Lower lobe of right lung (tissue), 2 donors: ENCODE measurements around the gene FMNL3. TPM values are rescaled to one million over a fixed set of nuclear protein-coding genes. Genes with fewer than 3 reads are reported as not detected.

Experiments used
- ATAC-seq, 2 donors: fragments of 200-7000 bp; cut with Tn5 transposase; one replicate each; pipeline ENCODE4 v1.9.1; 2020 to 2022; ENCODE audit warnings: mild to moderate bottlenecking in 2 of 2, moderate library complexity in 2 of 2
- DNase-seq: peaks from one replicate; pipeline ENCODE4 v3.0.0-alpha.2; 2020
- H3K27ac ChIP-seq: fragments of 200-600 bp; one replicate; pipeline ENCODE4 v1.8.0; 2022
- H3K27me3 ChIP-seq: fragments of 200-600 bp; one replicate; pipeline ENCODE4 v1.8.0; 2022; ENCODE audit warnings: low read depth
- H3K36me3 ChIP-seq: fragments of 200-600 bp; one replicate; pipeline ENCODE4 v1.8.0; 2022; ENCODE audit warnings: mild to moderate bottlenecking
- H3K4me1 ChIP-seq: fragments of 200-600 bp; one replicate; pipeline ENCODE4 v1.8.0; 2022
- H3K4me3 ChIP-seq: fragments of 200-600 bp; one replicate; pipeline ENCODE4 v1.8.0; 2022; ENCODE audit warnings: mild to moderate bottlenecking
- H3K9me3 ChIP-seq: fragments of 200-600 bp; one replicate; pipeline ENCODE4 v1.8.0; 2022
- intact Hi-C: fragments of 100-400 bp; cut with DNase I; formaldehyde crosslinking; loops from one replicate; pipeline ENCODE4 v1.11.0; 2022
- total RNA-seq: library from RNA; stranded (reverse); fragmentation: NEBNext Ultra II Directional; extraction: Animal tissue kit (Norgen Biotek cat#: 25700); gene quantifications from one replicate; pipeline ENCODE4 v1.2.1, GENCODE V29; 2021
- TF ChIP-seq, protein P1 (sequence below): fragments of 200-600 bp; IDR thresholded peaks from one replicate; pipeline ENCODE4 v1.8.0; 2022; ENCODE audit warnings: antibody characterized with exemption, mild to moderate bottlenecking
- donor health status: DM: no; HTN: yes; CAD: no; lungs with severe emphysema.

The FMNL3 gene
- total RNA-seq, 1 donor from 2014 or later, result 36.1 TPM

GRCh38 chr12:49631336-49631907 lies 75.8 kb downstream of the FMNL3 start:
- DNase-seq (no peak), ATAC-seq (no peak)
- intact Hi-C loops, result no loop called here

GRCh38 chr12:49627752-49628360 lies 79.3 kb downstream of the FMNL3 start:
- ATAC-seq, result no peak
- H3K9me3 ChIP-seq, result no peaks in the 10 kb centered on the region
- intact Hi-C loops, result no loop called here
- no peaks in the 10 kb centered on the region for H3K36me3 ChIP-seq
- peaks cover under 1% of the 10 kb centered on the region for H3K4me1 ChIP-seq
- DNase-seq, result no peak
- H3K27me3 ChIP-seq, result no peaks in the 10 kb centered on the region
- H3K4me3 ChIP-seq, result no peak overlapping the region
- no peak overlapping the region for H3K27ac ChIP-seq
- TF ChIP-seq, protein P1, sequence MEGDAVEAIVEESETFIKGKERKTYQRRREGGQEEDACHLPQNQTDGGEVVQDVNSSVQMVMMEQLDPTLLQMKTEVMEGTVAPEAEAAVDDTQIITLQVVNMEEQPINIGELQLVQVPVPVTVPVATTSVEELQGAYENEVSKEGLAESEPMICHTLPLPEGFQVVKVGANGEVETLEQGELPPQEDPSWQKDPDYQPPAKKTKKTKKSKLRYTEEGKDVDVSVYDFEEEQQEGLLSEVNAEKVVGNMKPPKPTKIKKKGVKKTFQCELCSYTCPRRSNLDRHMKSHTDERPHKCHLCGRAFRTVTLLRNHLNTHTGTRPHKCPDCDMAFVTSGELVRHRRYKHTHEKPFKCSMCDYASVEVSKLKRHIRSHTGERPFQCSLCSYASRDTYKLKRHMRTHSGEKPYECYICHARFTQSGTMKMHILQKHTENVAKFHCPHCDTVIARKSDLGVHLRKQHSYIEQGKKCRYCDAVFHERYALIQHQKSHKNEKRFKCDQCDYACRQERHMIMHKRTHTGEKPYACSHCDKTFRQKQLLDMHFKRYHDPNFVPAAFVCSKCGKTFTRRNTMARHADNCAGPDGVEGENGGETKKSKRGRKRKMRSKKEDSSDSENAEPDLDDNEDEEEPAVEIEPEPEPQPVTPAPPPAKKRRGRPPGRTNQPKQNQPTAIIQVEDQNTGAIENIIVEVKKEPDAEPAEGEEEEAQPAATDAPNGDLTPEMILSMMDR, result no peak

More at GRCh38 chr12:49631336-49631907, 75.8 kb downstream of the FMNL3 start:
- H3K4me3 ChIP-seq, result no peak overlapping the region
- TF ChIP-seq, protein P1, result no peak
- no peak overlapping the region for H3K27ac ChIP-seq
- peaks cover 18% of the 10 kb centered on the region for H3K36me3 ChIP-seq
- H3K9me3 ChIP-seq, result no peaks in the 10 kb centered on the region
- no peaks in the 10 kb centered on the region for H3K27me3 ChIP-seq
- peaks cover 2% of the 10 kb centered on the region for H3K4me1 ChIP-seq

DNA sequence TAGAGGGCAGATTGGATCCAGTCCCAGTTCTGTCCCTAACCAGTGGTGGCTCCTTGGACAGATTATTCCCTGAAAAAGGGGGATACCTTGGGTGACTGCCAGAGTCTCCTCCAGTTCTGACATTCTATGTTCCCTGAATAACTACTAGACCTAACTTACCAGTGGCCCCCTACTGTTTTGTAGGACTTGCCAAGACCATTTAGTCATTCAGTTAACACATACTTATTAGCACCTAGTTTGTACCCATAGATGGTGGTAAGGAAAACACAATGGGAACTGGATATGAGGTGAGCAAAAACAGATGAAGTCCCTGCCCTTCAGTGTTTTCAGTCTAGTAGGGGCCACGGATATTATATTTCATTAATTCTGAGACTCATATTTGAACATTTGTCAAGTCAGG lies 80.4 kb downstream of the FMNL3 start:
- no peak for ATAC-seq
- TF ChIP-seq, protein P1, result no peak
- Histone ChIP-seq H3K4me3 (no peak overlapping the region), H3K36me3 (no peaks in the 10 kb centered on the region), H3K27ac (no peak overlapping the region), H3K4me1 (peaks cover 10% of the 10 kb centered on the region), H3K9me3 (no peaks in the 10 kb centered on the region), H3K27me3 (no peaks in the 10 kb centered on the region)
- no peak for DNase-seq
- intact Hi-C loops, result no loop called here

GRCh38 chr12:49626169-49626835 lies 80.9 kb downstream of the FMNL3 start:
- no peaks in the 10 kb centered on the region for H3K27me3 ChIP-seq
- H3K27ac ChIP-seq, result no peak overlapping the region
- ATAC-seq (no peak), DNase-seq (no peak)
- TF ChIP-seq, protein P1, result no peak
- no peaks in the 10 kb centered on the region for H3K36me3 ChIP-seq
- intact Hi-C loops, result no loop called here
- H3K4me3 ChIP-seq, result no peak overlapping the region
- H3K4me1 ChIP-seq, result peaks cover 16% of the 10 kb centered on the region
- H3K9me3 ChIP-seq, result no peaks in the 10 kb centered on the region

- Histone ChIP-seq H3K27me3 (no peaks in the 10 kb centered on the region), H3K4me3 (no peak overlapping the region), H3K36me3 (no peaks in the 10 kb centered on the region), H3K27ac (no peak overlapping the region), H3K9me3 (no peaks in the 10 kb centered on the region), H3K4me1 (peaks cover 18% of the 10 kb centered on the region)
- DNase-seq (no peak), ATAC-seq (no peak)
- intact Hi-C loops, result no loop called here
- TF ChIP-seq, protein P1, result no peak
Measured at GRCh38 chr12:49624921-49625577, 82.2 kb downstream of the FMNL3 start.
